G401.6 (cell line): Measurements from ENCODE around the gene NLGN4Y.
"Not testable (repeated sequence)": the region's sequence is repeated elsewhere in the genome, so short reads cannot be mapped to it uniquely, and the experiment has no call there.

Source experiments
- FAIRE-seq: peaks from 2 replicates; lab custom pipeline; 2012; peaks lifted over from hg19 to GRCh38; lab: Jason Lieb, UNC

The NLGN4Y gene

DNA sequence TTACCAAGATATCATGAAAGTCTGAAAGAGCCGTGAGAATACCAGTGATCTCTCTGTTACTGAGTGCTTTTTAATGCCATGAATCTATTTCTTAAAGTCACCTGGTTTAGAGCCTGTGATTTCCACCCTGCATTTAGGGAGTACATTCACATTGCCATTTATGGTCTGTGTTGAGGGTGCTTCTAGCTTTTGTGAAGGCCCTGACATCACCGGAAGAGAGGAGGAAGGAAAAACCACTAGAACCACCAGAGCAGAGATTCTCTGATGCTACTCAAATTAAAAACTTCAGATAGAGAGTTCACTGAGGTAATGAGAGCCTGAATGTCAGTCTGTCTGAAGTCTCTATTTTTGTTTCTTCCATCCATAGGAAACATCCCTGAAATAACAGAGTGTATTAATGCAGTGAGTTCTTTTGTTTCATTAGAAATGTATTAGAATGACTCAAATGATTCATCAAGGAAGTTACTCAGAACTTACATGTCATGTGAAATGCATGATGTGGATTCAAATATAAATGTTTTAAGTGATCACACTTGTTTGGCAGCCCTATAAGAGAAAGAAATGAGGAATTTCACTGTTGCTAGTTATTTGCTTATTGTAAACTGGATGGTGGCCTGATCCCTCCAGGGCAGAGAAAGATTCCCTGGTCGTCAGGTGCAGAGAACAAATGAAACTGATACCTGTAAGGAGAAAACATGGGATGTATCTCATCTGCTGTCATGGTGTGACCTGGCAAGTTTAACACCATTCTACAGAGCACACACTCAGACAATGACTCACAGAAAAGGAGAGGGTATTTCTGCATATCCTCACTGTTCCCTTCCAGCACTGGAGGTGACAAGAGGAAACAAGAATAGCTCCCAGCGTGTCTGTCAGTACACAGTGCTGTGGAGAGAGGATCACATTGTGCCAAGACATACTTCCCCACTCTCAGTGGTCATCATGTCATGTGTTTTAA, 310.1 kb downstream of the NLGN4Y start:
- no peak for FAIRE-seq

DNA sequence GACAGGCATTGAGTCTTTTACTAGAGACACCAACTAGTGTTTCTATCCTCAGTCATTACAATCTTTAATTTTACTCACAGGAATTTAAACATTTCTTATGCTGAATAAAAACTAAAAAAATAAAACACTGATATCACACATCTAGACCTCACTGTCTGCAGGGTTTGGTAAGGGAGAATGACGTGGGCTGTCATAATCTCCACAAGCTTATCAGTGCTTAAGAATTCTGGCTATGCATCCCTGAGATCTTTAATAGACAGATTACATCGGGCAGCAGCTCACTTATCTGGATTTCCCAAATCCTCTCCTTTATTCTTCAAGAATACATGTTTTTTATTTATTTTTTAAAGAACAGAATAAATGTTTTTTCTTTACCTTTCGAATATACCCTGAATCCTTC, 313.1 kb downstream of the NLGN4Y start:
- FAIRE-seq, result no peak

DNA sequence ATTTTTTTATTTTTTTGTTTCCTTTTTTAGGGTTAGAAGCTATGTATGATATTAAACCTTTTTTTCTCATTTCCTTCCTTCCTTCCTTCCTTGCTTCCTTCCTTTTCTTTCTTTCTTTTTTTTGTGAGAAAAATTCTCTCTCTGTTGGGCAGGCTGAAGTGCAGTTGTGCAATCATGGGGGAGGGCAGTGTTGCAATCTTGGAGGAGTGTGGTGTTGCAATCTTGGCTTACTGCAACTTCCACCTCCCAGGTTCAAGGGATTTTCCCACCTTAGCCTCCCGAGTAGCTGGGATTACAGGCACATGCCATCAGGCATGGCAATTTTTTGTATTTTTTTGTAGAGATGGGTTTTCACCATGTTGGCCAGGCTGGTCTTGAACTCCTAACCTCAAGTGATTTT, 326.4 kb downstream of the NLGN4Y start:
- no peak for FAIRE-seq

DNA sequence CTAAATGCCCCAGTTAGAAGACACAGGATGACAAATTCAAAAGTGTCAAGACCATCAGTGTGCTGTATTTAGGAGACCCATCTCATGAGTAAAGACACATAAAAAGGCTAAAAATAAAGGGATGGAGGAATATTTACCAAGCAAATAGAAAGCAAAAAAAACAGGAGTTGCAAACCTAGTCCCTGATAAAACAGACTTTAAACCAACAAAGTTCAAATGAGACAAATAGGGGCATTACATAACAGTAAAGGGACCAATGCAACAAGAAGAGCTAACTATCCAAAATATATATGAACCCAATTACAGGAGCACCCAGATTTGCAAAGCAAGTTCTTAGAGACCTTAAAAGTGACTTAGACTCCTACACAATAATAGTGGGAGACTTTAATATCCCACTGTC, 336.1 kb downstream of the NLGN4Y start:
- FAIRE-seq, result no peak

DNA sequence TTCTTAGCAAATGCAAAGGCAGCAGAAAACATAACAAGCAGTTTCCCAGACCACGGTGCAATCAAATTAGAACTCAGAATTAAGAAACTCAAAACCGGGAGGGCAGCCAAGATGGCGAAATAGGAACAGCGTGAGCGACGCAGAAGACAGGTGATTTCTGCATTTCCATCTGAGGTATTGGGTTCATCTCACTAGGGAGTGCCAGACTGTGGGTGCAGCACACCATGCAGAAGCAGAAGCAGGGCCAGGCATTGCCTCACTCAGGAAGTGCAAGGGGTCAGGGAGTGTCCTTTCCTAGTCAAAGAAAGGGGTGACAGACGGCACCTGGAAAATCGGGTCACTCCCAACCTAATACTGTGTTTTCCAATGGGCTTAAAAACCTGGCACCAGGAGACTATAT, 336.7 kb downstream of the NLGN4Y start:
- not testable (repeated sequence) for FAIRE-seq

DNA sequence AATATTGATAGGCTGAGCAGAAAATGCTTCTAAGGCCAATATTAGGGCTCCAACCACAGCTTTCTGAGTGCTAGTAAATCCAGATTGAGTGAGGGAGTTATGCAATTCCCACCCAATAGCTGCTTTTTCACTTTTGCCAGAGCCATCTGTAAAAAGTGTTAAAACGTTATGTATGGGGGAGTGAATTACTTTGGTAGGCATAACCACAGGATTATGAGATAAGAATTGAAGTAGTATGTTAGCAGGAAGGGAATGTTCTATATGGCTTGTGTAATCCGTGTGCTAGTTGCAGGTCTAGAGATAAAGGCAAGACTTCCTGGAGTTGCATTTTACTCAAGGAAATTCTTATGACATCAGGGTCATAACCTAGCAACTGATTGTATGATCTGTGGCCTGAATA, 347.6 kb downstream of the NLGN4Y start:
- FAIRE-seq, result no peak
